Measurements from ENCODE around the gene H3-3A. TPM values are rescaled to one million over a fixed set of nuclear protein-coding genes. Genes with fewer than 3 reads are reported as not detected.
"Not testable (repeated sequence)": the region's sequence is repeated elsewhere in the genome, so short reads cannot be mapped to it uniquely, and the experiment has no call there.

The H3-3A gene
- total RNA-seq, 2 donors from 2014 or later: 318 to 496 TPM

GRCh38 chr1:226078374-226078773 lies 15.9 kb downstream of the H3-3A start:
- H3K27ac Mint-ChIP-seq: no peak overlapping the region
- no peaks in the 10 kb centered on the region for H3K9me3 ChIP-seq (ENCODE audit: control insufficient read depth, low read length, poor library complexity, severe bottlenecking)
- peaks cover 3% of the 10 kb centered on the region for H3K36me3 Mint-ChIP-seq (ENCODE audit: low read depth)
- H3K27me3 Mint-ChIP-seq: no peaks in the 10 kb centered on the region
- peaks cover 15% of the 10 kb centered on the region for H3K4me1 Mint-ChIP-seq
- no peak for ATAC-seq
- H3K4me3 Mint-ChIP-seq: no peak overlapping the region
- DNase-seq: no peak

- H3K9me3 ChIP-seq (ENCODE audit: control insufficient read depth, low read length, poor library complexity, severe bottlenecking): no peaks in the 10 kb centered on the region
Observed at GRCh38 chr1:226082587-226082917, 20.0 kb downstream of the H3-3A start.

GRCh38 chr1:226082959-226083301 lies 20.4 kb downstream of the H3-3A start:
- ATAC-seq: peak; percentile 13
- H3K4me1 Mint-ChIP-seq: peaks cover 9% of the 10 kb centered on the region
- H3K36me3 Mint-ChIP-seq (ENCODE audit: low read depth): no peaks in the 10 kb centered on the region
- no peaks in the 10 kb centered on the region for H3K27me3 Mint-ChIP-seq
- peak overlapping the region; percentile 94 for H3K4me3 Mint-ChIP-seq
- DNase-seq: peak in 2 of 3 donors; percentile 8 to 19
- H3K9me3 ChIP-seq (ENCODE audit: control insufficient read depth, low read length, poor library complexity, severe bottlenecking): no peaks in the 10 kb centered on the region
- H3K27ac Mint-ChIP-seq: no peak overlapping the region

More at GRCh38 chr1:226082587-226082917, 20.0 kb downstream of the H3-3A start:
- H3K4me1 Mint-ChIP-seq: peaks cover 9% of the 10 kb centered on the region
- H3K4me3 Mint-ChIP-seq: peak overlapping the region; percentile 94
- ATAC-seq (no peak), DNase-seq (no peak)
- no peaks in the 10 kb centered on the region for H3K27me3 Mint-ChIP-seq
- no peaks in the 10 kb centered on the region for H3K36me3 Mint-ChIP-seq (ENCODE audit: low read depth)
- no peak overlapping the region for H3K27ac Mint-ChIP-seq

- Mint-ChIP-seq H3K27me3 (no peaks in the 10 kb centered on the region), H3K36me3 (ENCODE audit: low read depth) (no peaks in the 10 kb centered on the region), H3K4me1 (peaks cover 9% of the 10 kb centered on the region), H3K4me3 (peak overlapping the region; percentile 94), H3K27ac (no peak overlapping the region)
- peak; percentile 90 to 93 (median 91) for DNase-seq
- peak; percentile 97 for ATAC-seq
- no peaks in the 10 kb centered on the region for H3K9me3 ChIP-seq (ENCODE audit: control insufficient read depth, low read length, poor library complexity, severe bottlenecking)
Observed at GRCh38 chr1:226083302-226084101, 21.0 kb downstream of the H3-3A start.

DNA sequence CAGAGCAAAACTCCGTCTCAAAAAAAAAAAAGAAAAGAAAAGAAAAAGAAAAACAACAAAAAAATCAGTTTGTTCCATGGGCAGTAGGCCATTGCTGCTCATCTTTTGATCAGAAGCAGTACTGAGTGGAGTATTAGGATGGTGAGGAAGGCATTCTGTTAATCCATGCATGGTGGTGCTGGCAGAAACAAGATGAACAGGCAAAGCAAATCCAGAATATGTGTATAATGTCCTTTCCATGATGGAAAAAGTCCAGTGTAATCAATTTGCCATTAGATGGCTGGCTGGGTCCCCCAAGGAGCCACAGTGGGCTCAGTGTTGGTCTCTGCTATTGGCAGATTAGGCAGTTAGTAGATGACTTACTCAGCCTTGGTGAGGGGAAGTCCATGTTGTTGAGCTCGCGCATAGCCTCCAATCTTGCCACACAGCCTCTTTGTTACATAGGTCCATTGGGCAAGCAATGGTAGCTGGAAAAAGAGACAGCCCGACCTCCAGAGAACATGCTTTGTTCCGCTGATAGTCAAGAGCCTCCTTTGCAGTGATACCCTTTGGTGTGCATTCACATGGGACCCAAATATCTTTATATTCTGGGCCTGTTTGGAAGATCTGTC lies 23.3 kb downstream of the H3-3A start:
- Mint-ChIP-seq H3K4me1 (peaks cover 9% of the 10 kb centered on the region), H3K27ac (no peak overlapping the region), H3K36me3 (ENCODE audit: low read depth) (no peaks in the 10 kb centered on the region), H3K4me3 (no peak overlapping the region), H3K27me3 (peaks cover 9% of the 10 kb centered on the region)
- DNase-seq (no peak), ATAC-seq (no peak)
- H3K9me3 ChIP-seq (ENCODE audit: control insufficient read depth, low read length, poor library complexity, severe bottlenecking): no peaks in the 10 kb centered on the region

- Mint-ChIP-seq H3K4me3 (no peak overlapping the region), H3K36me3 (ENCODE audit: low read depth) (no peaks in the 10 kb centered on the region), H3K4me1 (peaks cover 9% of the 10 kb centered on the region), H3K27me3 (peaks cover 9% of the 10 kb centered on the region), H3K27ac (no peak overlapping the region)
- H3K9me3 ChIP-seq (ENCODE audit: control insufficient read depth, low read length, poor library complexity, severe bottlenecking): no peaks in the 10 kb centered on the region
- DNase-seq: no peak
- ATAC-seq: no peak
Observed at GRCh38 chr1:226086776-226087175, 24.3 kb downstream of the H3-3A start.

DNA sequence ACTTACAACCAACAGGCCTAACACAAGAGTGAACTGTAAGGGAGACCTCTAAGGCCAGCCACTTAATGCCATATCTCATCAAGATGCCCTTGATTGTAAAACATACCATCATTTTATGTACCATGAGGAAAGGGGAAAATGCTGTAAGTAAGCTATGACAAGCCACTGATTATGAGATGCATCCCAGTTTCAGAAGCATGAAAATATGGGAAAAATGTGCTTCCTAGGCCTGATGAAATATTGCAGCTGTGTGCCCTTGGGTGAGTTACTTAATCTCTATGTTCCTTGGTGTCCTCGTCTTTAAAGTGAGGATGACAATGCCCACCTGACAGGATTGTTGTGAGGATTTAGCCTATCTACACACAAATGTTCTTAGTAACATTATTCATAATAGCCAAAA lies 28.9 kb downstream of the H3-3A start:
- DNase-seq (no peak), ATAC-seq (no peak)
- no peaks in the 10 kb centered on the region for H3K36me3 Mint-ChIP-seq (ENCODE audit: low read depth)
- H3K9me3 ChIP-seq (ENCODE audit: control insufficient read depth, low read length, poor library complexity, severe bottlenecking): no peaks in the 10 kb centered on the region
- no peak overlapping the region for H3K27ac Mint-ChIP-seq
- H3K4me3 Mint-ChIP-seq: no peak overlapping the region
- peaks cover 16% of the 10 kb centered on the region for H3K27me3 Mint-ChIP-seq
- peaks cover 3% of the 10 kb centered on the region for H3K4me1 Mint-ChIP-seq

GRCh38 chr1:226092048-226092820 lies 29.7 kb downstream of the H3-3A start:
- not testable (repeated sequence) for DNase-seq; H3K9me3 ChIP-seq (ENCODE audit: control insufficient read depth, low read length, poor library complexity, severe bottlenecking); ATAC-seq; H3K4me3 Mint-ChIP-seq; H3K36me3 Mint-ChIP-seq (ENCODE audit: low read depth); H3K27ac Mint-ChIP-seq; H3K4me1 Mint-ChIP-seq
- peaks cover 20% of the 10 kb centered on the region for H3K27me3 Mint-ChIP-seq

- ATAC-seq (no peak), DNase-seq (no peak)
- H3K9me3 ChIP-seq (ENCODE audit: control insufficient read depth, low read length, poor library complexity, severe bottlenecking): no peaks in the 10 kb centered on the region
- Mint-ChIP-seq H3K4me1 (peaks cover 3% of the 10 kb centered on the region), H3K27me3 (peaks cover 22% of the 10 kb centered on the region), H3K4me3 (no peak overlapping the region), H3K36me3 (ENCODE audit: low read depth) (no peaks in the 10 kb centered on the region), H3K27ac (no peak overlapping the region)
Observed at GRCh38 chr1:226092965-226093364, 30.4 kb downstream of the H3-3A start.

DNA sequence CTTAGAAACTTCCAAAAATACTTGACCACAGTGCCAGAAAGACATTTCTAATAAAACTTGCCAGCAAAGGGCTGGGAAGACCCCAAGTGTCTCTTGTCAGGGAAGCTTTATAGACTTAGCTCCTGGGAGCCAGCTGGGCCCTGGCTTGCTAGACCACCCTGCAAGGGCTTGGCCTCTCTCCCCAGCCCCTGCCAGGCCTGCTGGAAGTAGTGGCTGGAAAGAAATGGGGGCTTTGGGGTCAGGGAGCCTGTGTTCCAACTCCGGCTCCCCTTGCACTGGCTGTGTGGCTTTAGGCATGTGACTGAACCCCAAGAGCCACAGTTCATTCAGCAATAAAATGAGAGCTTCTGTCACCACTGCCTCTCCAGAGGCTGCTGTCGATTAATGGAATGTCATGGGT lies 31.1 kb downstream of the H3-3A start:
- Mint-ChIP-seq H3K27me3 (peaks cover 25% of the 10 kb centered on the region), H3K4me1 (peaks cover 3% of the 10 kb centered on the region), H3K27ac (no peak overlapping the region), H3K4me3 (no peak overlapping the region), H3K36me3 (ENCODE audit: low read depth) (no peaks in the 10 kb centered on the region)
- no peaks in the 10 kb centered on the region for H3K9me3 ChIP-seq (ENCODE audit: control insufficient read depth, low read length, poor library complexity, severe bottlenecking)
- ATAC-seq: no peak
- no peak for DNase-seq

DNA sequence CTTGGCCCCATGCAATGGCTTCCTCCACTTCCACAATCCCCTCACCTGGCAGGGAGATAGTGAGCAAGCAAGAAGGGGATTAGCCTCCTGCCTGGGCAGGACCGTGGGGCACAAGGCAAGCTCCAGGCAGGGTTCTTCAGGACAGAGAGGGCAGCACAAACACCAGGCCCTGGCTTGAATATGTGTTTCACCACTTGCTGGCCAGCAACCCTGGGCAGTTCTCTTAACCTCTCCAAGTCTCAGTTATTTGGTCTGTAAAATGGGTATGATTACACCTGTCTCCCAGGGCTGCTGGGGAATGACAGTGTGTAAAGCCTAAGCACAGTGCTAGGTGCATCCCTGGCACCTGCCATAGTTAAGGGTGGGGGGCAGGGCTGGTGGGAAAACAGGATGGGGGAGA lies 31.9 kb downstream of the H3-3A start:
- H3K36me3 Mint-ChIP-seq (ENCODE audit: low read depth): no peaks in the 10 kb centered on the region
- ATAC-seq: no peak
- H3K4me1 Mint-ChIP-seq: peaks cover 3% of the 10 kb centered on the region
- H3K27ac Mint-ChIP-seq: no peak overlapping the region
- DNase-seq: no peak
- H3K4me3 Mint-ChIP-seq: no peak overlapping the region
- no peaks in the 10 kb centered on the region for H3K9me3 ChIP-seq (ENCODE audit: control insufficient read depth, low read length, poor library complexity, severe bottlenecking)
- H3K27me3 Mint-ChIP-seq: peaks cover 23% of the 10 kb centered on the region

DNA sequence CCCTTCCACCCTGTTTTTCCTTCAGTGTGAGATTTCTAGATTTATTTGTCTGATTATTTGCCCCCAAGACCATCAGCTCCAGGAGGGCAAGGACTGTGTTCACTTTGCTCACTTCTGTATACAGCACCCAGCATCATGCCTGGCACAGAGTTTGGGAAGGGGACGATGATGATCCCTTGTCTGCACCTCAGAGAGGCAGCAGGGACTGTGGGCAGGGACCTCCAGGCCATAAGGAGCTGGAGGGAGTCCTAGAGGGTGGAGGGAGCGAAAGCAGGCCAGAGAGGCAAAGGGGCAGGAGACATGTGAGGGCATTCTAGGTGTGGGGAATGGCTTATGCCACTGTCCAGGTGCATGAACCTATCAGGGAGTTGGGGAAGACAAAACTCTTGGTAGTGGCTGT lies 32.8 kb downstream of the H3-3A start:
- Mint-ChIP-seq H3K4me1 (peaks cover 4% of the 10 kb centered on the region), H3K36me3 (ENCODE audit: low read depth) (no peaks in the 10 kb centered on the region), H3K4me3 (no peak overlapping the region), H3K27ac (no peak overlapping the region), H3K27me3 (peaks cover 23% of the 10 kb centered on the region)
- DNase-seq (no peak), ATAC-seq (no peak)
- H3K9me3 ChIP-seq (ENCODE audit: control insufficient read depth, low read length, poor library complexity, severe bottlenecking): no peaks in the 10 kb centered on the region

DNA sequence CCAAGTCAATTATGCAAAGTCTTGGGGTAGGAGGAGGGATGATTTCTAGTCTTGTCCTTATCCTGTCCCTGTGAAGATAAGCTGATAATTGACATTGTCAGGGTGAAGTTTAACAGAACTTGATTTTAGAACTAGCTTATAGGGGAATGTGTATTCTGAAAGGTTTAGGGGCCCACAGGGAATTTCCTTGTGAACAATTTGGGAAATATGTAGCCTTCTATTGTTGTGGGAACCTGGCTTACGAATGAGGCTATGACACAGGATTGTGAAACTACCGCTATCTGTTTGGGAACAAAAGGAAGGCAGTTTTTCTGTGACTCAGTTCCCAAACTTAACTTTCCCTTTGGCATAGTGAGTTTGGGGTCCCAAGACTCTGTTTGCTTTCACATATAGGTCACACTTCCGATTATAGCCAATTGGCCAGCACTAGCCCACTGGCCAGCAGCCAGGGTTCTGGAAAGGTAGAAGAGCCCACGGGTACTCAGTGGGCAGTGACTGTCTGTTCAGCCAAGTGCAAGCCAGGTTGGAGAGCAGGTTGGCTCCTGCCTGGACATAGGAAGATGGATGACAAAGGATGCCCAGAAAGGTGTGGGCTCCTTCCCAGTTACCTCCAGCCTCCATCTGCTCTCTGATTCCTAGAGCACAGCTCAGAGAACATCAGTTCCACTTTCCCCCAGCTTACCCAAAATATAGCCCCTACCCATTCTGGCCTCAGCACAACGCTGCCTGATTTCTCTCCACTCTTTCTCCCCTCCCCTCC lies 35.5 kb downstream of the H3-3A start:
- H3K27me3 Mint-ChIP-seq: peaks cover 23% of the 10 kb centered on the region
- ATAC-seq (no peak), DNase-seq (no peak)
- no peaks in the 10 kb centered on the region for H3K9me3 ChIP-seq (ENCODE audit: control insufficient read depth, low read length, poor library complexity, severe bottlenecking)
- no peak overlapping the region for H3K27ac Mint-ChIP-seq
- no peak overlapping the region for H3K4me3 Mint-ChIP-seq
- H3K4me1 Mint-ChIP-seq: peaks cover 8% of the 10 kb centered on the region
- no peaks in the 10 kb centered on the region for H3K36me3 Mint-ChIP-seq (ENCODE audit: low read depth)
